ENCODE results near the gene CASP2.

DNA sequence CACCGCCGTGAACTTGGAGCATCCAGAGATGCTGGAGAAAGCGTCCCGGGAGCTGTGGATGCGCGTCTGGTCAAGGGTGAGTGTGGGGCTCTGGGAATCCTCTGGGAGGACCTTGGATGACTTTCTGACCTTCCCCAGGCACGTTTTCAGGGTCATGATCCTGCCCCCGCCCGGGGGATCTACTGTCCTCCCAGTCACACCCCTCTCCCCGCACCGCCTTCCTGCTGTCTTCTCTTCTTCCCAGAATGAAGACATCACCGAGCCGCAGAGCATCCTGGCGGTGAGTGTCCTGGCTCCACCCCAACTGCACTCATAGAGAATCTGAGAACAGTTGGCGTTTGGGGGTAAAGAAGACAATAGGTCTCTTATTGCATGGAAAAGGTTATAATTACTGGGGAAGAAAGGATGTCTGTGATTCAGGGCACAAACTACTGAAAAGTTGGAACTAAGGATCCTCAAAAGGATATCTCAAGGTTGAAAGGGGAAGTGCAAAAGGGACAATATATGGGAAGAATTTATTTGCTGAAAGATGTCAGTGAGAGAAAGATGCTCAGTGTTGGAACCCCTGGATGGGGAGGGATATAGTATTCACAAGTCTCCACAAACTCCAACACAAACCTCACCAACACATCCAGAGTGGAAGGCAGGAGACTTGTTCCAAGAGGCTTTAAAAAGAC lies 23.0 kb upstream of the CASP2 start:
- TF ChIP-seq, protein P1, sequence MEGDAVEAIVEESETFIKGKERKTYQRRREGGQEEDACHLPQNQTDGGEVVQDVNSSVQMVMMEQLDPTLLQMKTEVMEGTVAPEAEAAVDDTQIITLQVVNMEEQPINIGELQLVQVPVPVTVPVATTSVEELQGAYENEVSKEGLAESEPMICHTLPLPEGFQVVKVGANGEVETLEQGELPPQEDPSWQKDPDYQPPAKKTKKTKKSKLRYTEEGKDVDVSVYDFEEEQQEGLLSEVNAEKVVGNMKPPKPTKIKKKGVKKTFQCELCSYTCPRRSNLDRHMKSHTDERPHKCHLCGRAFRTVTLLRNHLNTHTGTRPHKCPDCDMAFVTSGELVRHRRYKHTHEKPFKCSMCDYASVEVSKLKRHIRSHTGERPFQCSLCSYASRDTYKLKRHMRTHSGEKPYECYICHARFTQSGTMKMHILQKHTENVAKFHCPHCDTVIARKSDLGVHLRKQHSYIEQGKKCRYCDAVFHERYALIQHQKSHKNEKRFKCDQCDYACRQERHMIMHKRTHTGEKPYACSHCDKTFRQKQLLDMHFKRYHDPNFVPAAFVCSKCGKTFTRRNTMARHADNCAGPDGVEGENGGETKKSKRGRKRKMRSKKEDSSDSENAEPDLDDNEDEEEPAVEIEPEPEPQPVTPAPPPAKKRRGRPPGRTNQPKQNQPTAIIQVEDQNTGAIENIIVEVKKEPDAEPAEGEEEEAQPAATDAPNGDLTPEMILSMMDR (IDR thresholded peaks at IDR 0.05; ENCODE audit: low read depth, low read length), result no peak
- TF ChIP-seq EZH2phosphoT487 (IDR thresholded peaks at IDR 0.05; ENCODE audit: low read depth), result no peak
